PFSK-1 (cell line): Measurements from ENCODE around the gene IL17F.

Experiments
- POLR2AphosphoS5 ChIP-seq: IDR thresholded peaks from 2 replicates; pipeline ENCODE4 v1.6.1; 2012; ENCODE audit warnings: low read depth, mild to moderate bottlenecking, control low read depth, low read length, moderate library complexity
- TF ChIP-seq, protein P1 (sequence below), 2 experiments: IDR thresholded peaks; 2 replicates each; pipeline versions ENCODE4 v1.6.1 to v1.8.0; 2011 to 2012; ENCODE audit warnings: low read depth in 2 of 2, low read length in 2 of 2, control low read depth in 1 of 2, inconsistent platforms in 1 of 2, mild to moderate bottlenecking in 1 of 2, moderate library complexity in 1 of 2; ENCODE audit not compliant: insufficient read depth in 1 of 2

DNA sequence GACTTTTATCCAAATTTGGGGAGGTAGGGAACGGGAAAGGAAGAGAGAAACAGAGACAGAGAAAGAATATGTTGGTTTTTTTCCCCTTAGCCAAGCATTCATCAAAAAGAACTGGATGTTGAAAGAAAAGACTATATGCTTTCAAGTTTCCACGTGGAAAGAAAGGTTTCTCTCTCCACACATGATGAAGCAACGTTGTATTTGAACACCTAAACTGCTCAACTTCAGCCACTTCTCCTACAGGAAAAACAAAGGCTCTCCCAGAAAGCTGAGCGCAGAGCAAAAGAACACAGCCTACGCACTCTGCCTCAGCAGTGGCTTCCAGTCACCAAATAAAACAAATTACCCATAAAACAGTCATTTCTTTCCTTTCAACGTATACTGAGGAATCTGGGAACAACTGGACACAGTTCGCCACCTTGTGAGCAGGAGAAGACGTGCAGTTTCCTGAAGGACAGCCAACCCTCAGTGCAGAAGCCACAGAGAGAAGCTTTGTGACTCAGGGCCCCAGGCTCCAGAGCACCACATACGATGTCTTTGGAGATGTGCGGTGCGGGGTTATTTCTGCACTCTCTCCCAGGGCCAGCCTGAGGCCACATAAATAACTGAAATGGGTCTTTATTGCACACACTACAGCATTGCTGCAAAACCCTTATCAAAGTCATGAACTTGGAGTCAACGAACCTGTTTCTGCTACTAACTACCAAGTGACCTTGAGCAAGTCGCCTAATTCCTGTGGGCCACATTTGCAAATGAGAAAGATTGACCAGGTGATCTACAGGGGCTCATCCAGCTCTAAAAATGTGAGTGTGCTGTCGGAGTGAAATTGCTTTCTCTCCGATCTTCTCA is 10.1 kb downstream of the IL17F start:
- TF ChIP-seq POLR2AphosphoS5 = no peak
- TF ChIP-seq, protein P1, sequence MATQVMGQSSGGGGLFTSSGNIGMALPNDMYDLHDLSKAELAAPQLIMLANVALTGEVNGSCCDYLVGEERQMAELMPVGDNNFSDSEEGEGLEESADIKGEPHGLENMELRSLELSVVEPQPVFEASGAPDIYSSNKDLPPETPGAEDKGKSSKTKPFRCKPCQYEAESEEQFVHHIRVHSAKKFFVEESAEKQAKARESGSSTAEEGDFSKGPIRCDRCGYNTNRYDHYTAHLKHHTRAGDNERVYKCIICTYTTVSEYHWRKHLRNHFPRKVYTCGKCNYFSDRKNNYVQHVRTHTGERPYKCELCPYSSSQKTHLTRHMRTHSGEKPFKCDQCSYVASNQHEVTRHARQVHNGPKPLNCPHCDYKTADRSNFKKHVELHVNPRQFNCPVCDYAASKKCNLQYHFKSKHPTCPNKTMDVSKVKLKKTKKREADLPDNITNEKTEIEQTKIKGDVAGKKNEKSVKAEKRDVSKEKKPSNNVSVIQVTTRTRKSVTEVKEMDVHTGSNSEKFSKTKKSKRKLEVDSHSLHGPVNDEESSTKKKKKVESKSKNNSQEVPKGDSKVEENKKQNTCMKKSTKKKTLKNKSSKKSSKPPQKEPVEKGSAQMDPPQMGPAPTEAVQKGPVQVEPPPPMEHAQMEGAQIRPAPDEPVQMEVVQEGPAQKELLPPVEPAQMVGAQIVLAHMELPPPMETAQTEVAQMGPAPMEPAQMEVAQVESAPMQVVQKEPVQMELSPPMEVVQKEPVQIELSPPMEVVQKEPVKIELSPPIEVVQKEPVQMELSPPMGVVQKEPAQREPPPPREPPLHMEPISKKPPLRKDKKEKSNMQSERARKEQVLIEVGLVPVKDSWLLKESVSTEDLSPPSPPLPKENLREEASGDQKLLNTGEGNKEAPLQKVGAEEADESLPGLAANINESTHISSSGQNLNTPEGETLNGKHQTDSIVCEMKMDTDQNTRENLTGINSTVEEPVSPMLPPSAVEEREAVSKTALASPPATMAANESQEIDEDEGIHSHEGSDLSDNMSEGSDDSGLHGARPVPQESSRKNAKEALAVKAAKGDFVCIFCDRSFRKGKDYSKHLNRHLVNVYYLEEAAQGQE (IDR thresholded peaks at IDR 0.05; ENCODE audit: insufficient read depth in 1 of 2, low read depth in 2 of 2, low read length in 2 of 2) = no peak
